GM12875 (cell line): ENCODE measurements around the gene SCAPER.

ENCODE experiments used
- H3K4me3 ChIP-seq: one replicate; pipeline ENCODE4 v1.5.1; 2011; ENCODE audit warnings: low read depth, low read length, control low read depth
- CTCF ChIP-seq: IDR thresholded peaks from 2 replicates; pipeline ENCODE4 v1.5.1; 2011; ENCODE audit warnings: low read depth, mild to moderate bottlenecking, control low read depth, inconsistent platforms, low read length, moderate library complexity, borderline replicate concordance; ENCODE audit not compliant: insufficient read depth

SCAPER gene

GRCh38 chr15:76334438-76335306 lies 570.5 kb downstream of the SCAPER start:
- H3K4me3 ChIP-seq, result no peak overlapping the region
- no peak for TF ChIP-seq CTCF

- TF ChIP-seq CTCF, result peak; percentile 29; the same call in 1 of the 2 replicates
- H3K4me3 ChIP-seq, result no peak overlapping the region
Observed at GRCh38 chr15:76333720-76334437, 571.3 kb downstream of the SCAPER start.

- no peak overlapping the region for H3K4me3 ChIP-seq
- no peak for TF ChIP-seq CTCF
Observed at GRCh38 chr15:76333309-76333708, 571.8 kb downstream of the SCAPER start.

GRCh38 chr15:76332796-76333195 lies 572.3 kb downstream of the SCAPER start:
- no peak for TF ChIP-seq CTCF
- no peak overlapping the region for H3K4me3 ChIP-seq

- peak; percentile 44; the same call in 1 of the 2 replicates for TF ChIP-seq CTCF
- H3K4me3 ChIP-seq, result no peak overlapping the region
Observed at GRCh38 chr15:76330080-76330680, 575.0 kb downstream of the SCAPER start.

- no peak for TF ChIP-seq CTCF
Observed at GRCh38 chr15:76328958-76329357, 576.2 kb downstream of the SCAPER start.

More at GRCh38 chr15:76328958-76329357, 576.2 kb downstream of the SCAPER start:
- no peak overlapping the region for H3K4me3 ChIP-seq
